Renal cortical epithelial cell (primary cell): ENCODE data around the gene MYO5A. TPM values are rescaled to one million over a fixed set of nuclear protein-coding genes. Genes with fewer than 3 reads are reported as not detected.
A peak's percentile ranks its signal among the peaks of the same experiment; 100 is the strongest.
"Not testable (repeated sequence)": the region's sequence is repeated elsewhere in the genome, so short reads cannot be mapped to it uniquely, and the experiment has no call there.

ENCODE experiments used
- DNase-seq: peaks from one replicate; pipeline ENCODE4 v3.0.0-alpha.2; 2011; ENCODE audit warnings: low read depth
- total RNA-seq: library from RNA; depleted of rRNA; stranded (reverse); fragments of >200 nt; gene quantifications from 2 replicates; pipeline ENCODE4 v1.2.3, GENCODE V29; 2014

MYO5A gene
- total RNA-seq, 1 donor from 2014 or later = 71.3 TPM

GRCh38 chr15:52288986-52289385 lies 239.7 kb downstream of the MYO5A start:
- DNase-seq = no peak

GRCh38 chr15:52288051-52288942 lies 240.4 kb downstream of the MYO5A start:
- DNase-seq = peak; percentile 92

DNA sequence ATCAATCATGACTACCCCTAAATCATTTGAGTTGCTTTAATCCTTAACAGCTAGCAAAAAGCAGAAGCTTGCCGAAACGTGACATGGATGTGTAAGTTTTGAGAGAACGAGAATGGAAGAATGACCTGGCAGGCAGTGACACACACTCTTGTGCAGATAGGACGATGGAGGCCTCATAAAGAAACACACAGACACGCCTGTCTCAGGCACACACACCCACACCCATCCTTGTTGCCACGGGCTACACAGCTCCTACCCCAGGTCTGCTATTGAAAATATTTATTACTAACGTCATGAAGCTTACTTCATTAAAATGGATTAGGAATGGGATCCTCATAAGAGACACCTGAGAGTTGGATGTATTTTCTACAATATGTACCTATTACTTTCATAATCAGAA lies 241.6 kb downstream of the MYO5A start:
- DNase-seq = no peak

DNA sequence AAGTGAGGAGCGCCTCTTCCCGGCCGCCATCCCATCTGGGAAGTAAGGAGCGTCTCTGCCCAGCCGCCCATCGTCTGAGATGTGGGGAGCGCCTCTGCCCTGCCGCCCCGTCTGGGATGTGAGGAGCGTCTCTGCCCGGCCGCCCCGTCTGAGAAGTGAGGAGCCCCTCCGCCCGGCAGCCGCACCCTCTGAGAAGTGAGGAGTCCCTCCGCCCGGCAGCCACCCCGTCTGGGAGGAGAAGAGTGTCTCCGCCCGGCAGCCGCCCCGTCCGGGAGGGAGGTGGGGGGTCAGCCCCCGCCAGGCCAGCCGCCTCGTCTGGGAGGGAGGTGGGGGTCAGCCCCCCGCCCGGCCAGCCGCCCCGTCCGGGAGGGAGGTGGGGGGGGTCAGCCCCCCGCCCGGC lies 242.7 kb downstream of the MYO5A start:
- DNase-seq = not testable (repeated sequence)

DNA sequence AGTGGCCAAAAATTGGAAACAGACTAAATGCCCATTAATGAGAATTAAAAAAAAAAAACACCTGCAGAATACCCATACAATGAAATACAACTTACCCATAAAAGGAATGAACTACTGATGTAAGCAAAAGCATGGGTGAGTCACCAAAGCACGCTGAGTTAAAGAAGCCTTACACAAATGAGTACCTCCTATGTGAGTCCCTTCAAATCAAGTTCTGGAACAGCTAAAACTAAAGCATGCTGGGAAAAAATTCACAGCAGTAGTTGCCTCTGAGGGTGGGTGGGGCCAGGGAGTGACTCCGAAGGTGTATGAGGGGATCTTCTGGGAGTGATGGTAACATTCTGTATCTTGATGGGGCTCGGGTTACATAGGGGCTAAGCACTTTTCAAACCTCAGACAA lies 244.5 kb downstream of the MYO5A start:
- DNase-seq = peak; percentile 77

DNA sequence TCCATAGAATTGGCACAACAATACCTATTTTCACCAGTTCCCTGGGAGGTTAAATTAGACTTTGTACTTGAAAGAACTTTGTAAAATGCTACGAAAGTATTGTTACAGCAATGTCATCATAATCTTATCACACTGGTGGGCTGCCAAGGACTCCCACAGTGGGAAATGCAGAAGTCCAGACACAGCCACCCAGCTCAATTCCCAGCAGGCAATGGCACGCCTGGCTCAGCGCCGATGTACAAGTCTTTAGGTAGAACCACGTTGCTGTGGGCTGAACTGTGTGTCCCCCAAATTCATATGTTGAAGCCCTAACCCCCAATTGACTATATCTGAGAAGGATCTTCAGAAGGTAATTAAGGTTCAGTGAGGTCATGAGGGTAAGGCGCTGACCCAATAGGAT lies 245.4 kb downstream of the MYO5A start:
- no peak for DNase-seq

- DNase-seq = no peak
Observed at GRCh38 chr15:52282418-52282817, 246.3 kb downstream of the MYO5A start.

GRCh38 chr15:52281085-52282035 lies 247.3 kb downstream of the MYO5A start:
- no peak for DNase-seq

DNA sequence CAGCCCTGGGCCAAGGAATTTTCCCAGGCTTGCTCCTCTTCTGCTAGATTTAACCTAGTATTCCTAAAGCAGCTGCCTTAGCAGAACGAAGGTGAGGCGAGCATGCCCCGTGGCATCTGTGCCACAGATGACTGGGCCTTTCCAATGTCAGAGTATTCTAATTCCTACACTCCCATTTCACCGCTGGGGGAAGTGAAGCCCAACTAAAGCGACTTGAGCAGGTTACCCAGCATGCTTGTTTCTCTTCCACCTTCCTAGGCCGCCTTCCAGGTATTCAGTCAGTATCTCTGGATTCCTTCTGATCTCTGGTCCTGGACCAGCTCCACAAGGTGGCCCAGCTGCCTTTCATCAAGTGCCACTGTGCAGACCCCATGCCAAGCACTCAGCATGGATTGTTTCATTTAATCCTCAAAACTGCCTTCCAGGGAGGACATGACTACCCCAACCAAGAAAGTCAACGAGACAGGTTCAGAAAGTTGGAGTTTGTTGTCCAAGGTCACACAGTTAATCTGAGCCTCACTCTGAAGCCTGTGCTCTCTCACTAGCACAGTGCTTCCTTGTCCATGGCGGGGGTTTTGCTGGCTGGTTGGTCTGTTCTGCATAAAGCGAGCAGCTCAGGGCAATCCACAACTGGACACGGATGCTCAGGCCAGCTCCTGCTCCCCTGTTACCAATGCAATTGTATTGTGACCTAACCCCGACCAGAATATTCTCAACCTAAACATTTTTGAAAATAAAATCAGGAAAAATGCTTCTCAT lies 248.2 kb downstream of the MYO5A start:
- DNase-seq = no peak

DNA sequence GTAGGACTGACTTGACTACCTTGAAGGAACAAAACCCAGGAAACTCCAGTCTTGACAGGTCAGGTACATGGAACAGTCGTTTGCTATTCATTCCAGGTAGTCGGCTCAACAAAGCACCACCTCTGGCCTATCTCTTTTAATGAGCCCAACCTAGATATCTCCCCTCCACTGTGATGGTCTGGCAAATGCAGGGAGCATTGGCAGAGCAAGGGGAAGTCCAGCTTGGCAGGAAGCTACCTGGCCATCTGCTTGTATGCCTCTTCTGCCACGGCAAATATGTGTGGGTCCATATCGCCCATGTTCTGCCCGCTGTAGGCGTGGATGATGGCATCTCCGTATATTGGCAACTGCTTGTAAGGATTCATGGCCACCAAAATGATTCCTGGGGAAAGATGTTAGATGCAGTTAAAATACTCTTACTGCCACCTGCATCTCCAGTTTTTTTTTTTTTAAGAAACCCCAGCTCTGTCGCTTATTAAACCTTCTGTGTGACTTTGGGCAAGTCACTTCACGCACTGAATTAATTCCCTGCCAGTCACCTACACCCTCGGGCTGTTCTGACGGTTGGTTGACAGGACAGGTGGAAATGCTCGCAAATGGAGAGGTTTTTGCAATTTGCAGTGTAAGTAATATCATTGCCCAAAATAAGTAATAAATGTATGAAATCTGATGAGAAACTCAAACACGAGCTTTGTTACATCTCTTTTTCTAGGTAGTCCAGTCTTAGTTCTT lies 249.9 kb downstream of the MYO5A start:
- DNase-seq = no peak

- no peak for DNase-seq
Observed at GRCh38 chr15:52278135-52278534, 250.5 kb downstream of the MYO5A start.

GRCh38 chr15:52277575-52277974 lies 251.1 kb downstream of the MYO5A start:
- DNase-seq = no peak

DNA sequence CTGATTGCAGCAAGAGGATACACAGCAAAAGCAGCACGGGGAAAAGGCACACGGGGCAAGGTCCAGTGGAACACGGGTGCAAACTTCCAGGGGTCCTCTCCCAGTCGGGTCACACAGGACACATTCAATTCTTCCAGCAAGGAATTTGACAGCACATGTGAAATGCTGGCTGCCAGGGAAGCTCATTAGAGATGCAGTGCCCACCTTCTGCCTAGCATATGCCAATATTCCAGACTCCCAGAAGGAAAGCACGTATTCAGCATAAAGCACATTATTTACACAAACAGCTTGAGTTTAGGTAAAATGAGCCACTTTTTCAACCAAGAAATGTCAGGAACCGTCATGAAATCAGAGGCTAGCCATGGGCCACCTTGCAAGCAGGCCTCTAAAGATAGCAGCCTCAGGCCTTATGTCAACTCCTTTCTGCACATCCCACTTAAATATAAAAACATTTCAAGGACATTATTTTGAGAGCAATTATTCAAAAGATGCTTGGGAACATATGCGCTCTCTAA lies 252.4 kb downstream of the MYO5A start:
- DNase-seq = no peak

DNA sequence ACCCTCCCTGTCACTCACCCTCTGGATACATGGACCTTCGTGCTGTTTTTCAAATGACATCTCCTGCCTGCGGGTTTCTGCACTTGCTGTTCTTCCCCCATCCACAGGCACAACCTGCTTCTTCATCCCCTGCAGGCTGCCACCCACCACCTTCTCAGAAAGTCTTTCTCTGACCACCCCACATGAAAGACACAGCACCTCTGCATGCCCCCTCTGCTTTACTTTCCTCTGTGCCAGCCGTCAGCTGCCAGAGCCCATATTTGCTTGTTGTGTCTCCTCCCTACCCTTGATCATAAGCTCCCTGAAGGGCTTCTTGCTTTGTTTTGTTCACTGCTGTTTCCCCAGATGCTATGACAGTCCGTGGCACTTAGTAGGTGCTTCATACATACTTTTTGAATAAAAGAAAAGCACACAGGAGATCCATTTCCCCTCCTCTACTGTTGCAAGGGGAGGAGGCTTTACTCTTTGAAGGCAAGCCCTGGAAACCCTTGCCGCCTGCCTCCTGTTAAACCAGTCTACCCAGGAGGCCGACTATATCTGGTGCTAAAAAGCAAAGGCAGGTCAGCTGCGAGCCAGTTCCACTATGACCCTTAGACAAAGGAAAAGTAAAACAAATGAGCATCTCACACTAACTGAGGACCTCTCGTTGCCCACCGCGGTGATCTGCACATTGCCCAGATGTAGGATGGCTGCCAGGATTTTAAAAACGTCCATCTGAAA lies 265.0 kb downstream of the MYO5A start:
- no peak for DNase-seq

GRCh38 chr15:52262364-52262763 lies 266.3 kb downstream of the MYO5A start:
- no peak for DNase-seq

DNA sequence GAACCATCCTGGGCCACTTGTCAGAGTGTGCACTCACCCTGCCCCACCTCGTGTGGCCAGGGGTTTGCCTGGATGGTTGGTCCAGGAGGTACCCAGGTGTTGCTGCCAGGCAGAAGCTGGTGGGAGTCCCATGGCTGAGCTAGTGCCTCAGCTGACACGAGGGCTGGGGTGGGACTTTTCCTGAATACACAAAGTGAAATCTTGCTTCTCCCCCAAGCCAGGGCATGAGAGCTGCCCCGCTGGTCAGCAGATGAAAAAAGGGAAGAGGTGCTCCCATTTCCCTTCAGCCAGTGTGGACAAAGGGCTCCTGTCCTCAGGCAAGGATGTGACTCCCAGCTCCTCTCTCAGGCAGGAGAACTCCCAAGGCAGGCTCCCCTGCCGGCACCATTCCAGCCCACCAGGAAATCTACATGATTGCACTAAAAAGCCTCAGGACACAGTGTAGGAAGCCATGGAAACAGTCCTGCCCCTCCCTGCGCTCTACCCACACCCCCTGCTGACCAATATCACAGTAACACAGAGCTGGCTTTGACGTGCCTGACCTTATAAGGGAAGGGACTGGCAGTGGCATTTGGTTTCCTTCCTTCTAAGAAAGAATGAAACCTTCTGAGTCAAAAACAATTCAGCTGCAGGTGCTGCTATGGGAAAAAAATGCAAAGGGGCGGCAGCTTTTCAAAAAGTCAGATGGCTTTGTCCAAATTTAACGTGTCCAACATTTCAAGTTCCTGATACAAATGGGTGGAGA lies 267.0 kb downstream of the MYO5A start:
- DNase-seq = peak; percentile 94

- no peak for DNase-seq
Observed at GRCh38 chr15:52261026-52261425, 267.7 kb downstream of the MYO5A start.

- DNase-seq = peak; percentile 60
Observed at GRCh38 chr15:52259503-52259902, 269.2 kb downstream of the MYO5A start.

- DNase-seq = no peak
Observed at GRCh38 chr15:52258461-52258860, 270.2 kb downstream of the MYO5A start.

DNA sequence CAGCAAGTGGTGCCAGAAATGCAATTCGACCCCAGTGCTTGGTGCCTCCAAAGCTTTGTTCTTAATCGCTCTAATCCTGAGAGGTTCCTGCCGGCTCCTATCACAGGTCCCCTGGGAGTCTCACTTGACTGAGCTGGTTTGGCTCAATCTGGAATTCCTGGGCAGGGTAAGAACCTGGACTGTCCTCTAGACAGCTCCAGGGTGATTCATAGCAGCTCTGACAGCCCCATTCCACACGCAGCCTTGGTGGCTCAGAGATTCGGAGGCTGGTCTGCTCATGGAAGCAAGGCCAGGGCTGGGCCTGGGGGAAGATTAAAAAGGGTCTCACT lies 271.0 kb downstream of the MYO5A start:
- peak; percentile 87 for DNase-seq
